Mesendoderm (in vitro differentiated cells): Measurements from ENCODE around the gene GPR22.

Experiments
- DNase-seq: peaks from one replicate; pipeline ENCODE4 v3.0.0; 2013
- H2AK5ac ChIP-seq: 2 replicates; pipeline ENCODE4 v1.6.1; 2013; ENCODE audit warnings: low read length, inconsistent platforms
- H2BK120ac ChIP-seq: 2 replicates; pipeline ENCODE4 v1.6.1; 2013; ENCODE audit warnings: low read depth, mild to moderate bottlenecking, low read length, moderate library complexity, mixed read lengths
- H2BK15ac ChIP-seq: replicated peaks from 2 replicates; pipeline ENCODE4 v1.6.1; 2013; ENCODE audit warnings: low read depth, mild to moderate bottlenecking, moderate library complexity
- H2BK5ac ChIP-seq: 2 replicates; pipeline ENCODE4 v1.6.1; 2013; ENCODE audit warnings: low read length, inconsistent platforms
- H3K18ac ChIP-seq: 2 replicates; pipeline ENCODE4 v1.6.1; 2013; ENCODE audit warnings: mild to moderate bottlenecking, low read length, mixed read lengths
- H3K23ac ChIP-seq: one replicate; pipeline ENCODE4 v1.6.1; 2013; ENCODE audit warnings: low read length
- H3K27ac ChIP-seq: 2 replicates; pipeline ENCODE4 v1.5.1; 2013; ENCODE audit warnings: low read depth, mild to moderate bottlenecking, inconsistent platforms, low read length, moderate library complexity
- H3K27me3 ChIP-seq: 2 replicates; pipeline ENCODE4 v1.6.1; 2013; ENCODE audit warnings: low read length, control low read depth, mild to moderate bottlenecking, inconsistent platforms; ENCODE audit not compliant: insufficient read depth, poor library complexity
- H3K36me3 ChIP-seq: 2 replicates; pipeline ENCODE4 v1.6.1; 2013; ENCODE audit warnings: low read length, inconsistent platforms; ENCODE audit not compliant: control insufficient read depth, insufficient read depth
- H3K4ac ChIP-seq: one replicate; pipeline ENCODE4 v1.6.1; 2013; ENCODE audit warnings: low read depth, mild to moderate bottlenecking, low read length, moderate library complexity
- H3K4me1 ChIP-seq: 2 replicates; pipeline ENCODE4 v1.6.1; 2013; ENCODE audit warnings: low read depth, low read length, inconsistent platforms; ENCODE audit not compliant: control insufficient read depth
- H3K4me2 ChIP-seq: 2 replicates; pipeline ENCODE4 v1.6.1; 2013; ENCODE audit warnings: low read length
- H3K4me3 ChIP-seq: 2 replicates; pipeline ENCODE4 v1.5.1; 2013; ENCODE audit warnings: mild to moderate bottlenecking, low read length
- H3K56ac ChIP-seq: one replicate; pipeline ENCODE4 v1.6.1; 2013; ENCODE audit warnings: low read length
- H3K79me1 ChIP-seq: 2 replicates; pipeline ENCODE4 v1.6.1; 2013; ENCODE audit warnings: low read length, inconsistent platforms
- H3K79me2 ChIP-seq: 2 replicates; pipeline ENCODE4 v1.6.1; 2013; ENCODE audit warnings: mild to moderate bottlenecking, low read length; ENCODE audit not compliant: control insufficient read depth, insufficient read depth
- H3K9ac ChIP-seq: 2 replicates; pipeline ENCODE4 v1.6.1; 2013; ENCODE audit warnings: low read length, inconsistent platforms
- H4K5ac ChIP-seq: one replicate; pipeline ENCODE4 v1.6.1; 2013; ENCODE audit warnings: low read length
- H4K8ac ChIP-seq: one replicate; pipeline ENCODE4 v1.6.1; 2013; ENCODE audit warnings: low read depth, mild to moderate bottlenecking, control low read depth, low read length, moderate library complexity
- WGBS: extraction: QIAGEN DNeasy Blood & Tissue Kit; methylation state at CpG from one replicate; pipeline ENCODE4 v1.1.7; 2013; ENCODE audit warnings: low lambda C conversion rate, missing lambda C conversion rate; ENCODE audit not compliant: insufficient coverage; ENCODE audit errors: extremely low coverage; 5-methylcytosine and 5-hydroxymethylcytosine counted together

The GPR22 gene

GRCh38 chr7:107439025-107439424 lies 30.8 kb upstream of the GPR22 start:
- Histone ChIP-seq H3K4me2 (no peak overlapping the region), H4K5ac (no peak overlapping the region), H3K18ac (no peak overlapping the region), H3K23ac (no peak overlapping the region), H2BK15ac (no peak overlapping the region), H3K79me1 (no peaks in the 10 kb centered on the region), H3K56ac (no peak overlapping the region), H3K36me3 (no peaks in the 10 kb centered on the region), H2AK5ac (no peak overlapping the region), H2BK5ac (no peak overlapping the region), H3K79me2 (no peaks in the 10 kb centered on the region), H2BK120ac (no peak overlapping the region), H3K4ac (no peak overlapping the region), H3K27me3 (no peaks in the 10 kb centered on the region), H3K4me1 (no peaks in the 10 kb centered on the region), H3K4me3 (no peak overlapping the region), H3K27ac (no peak overlapping the region), H4K8ac (no peak overlapping the region), H3K9ac (no peak overlapping the region)
- no CpG with 5 or more reads among the region's 5 CpGs for WGBS
- no peak for DNase-seq

GRCh38 chr7:107441581-107442422 lies 28.1 kb upstream of the GPR22 start:
- Histone ChIP-seq H3K9ac (no peak overlapping the region), H4K8ac (no peak overlapping the region), H3K27ac (no peak overlapping the region), H3K36me3 (no peaks in the 10 kb centered on the region), H2BK120ac (no peak overlapping the region), H3K4me1 (no peaks in the 10 kb centered on the region), H3K79me2 (no peaks in the 10 kb centered on the region), H3K79me1 (no peaks in the 10 kb centered on the region), H2BK15ac (no peak overlapping the region), H3K27me3 (no peaks in the 10 kb centered on the region), H3K4ac (no peak overlapping the region), H2BK5ac (no peak overlapping the region), H3K23ac (no peak overlapping the region), H3K18ac (no peak overlapping the region), H3K56ac (no peak overlapping the region), H2AK5ac (no peak overlapping the region), H3K4me3 (no peak overlapping the region), H4K5ac (no peak overlapping the region), H3K4me2 (no peak overlapping the region)
- DNase-seq, result no peak

- Histone ChIP-seq H3K4me2 (no peak overlapping the region), H3K18ac (no peak overlapping the region), H3K4ac (no peak overlapping the region), H3K56ac (no peak overlapping the region), H3K79me1 (no peaks in the 10 kb centered on the region), H3K23ac (no peak overlapping the region), H2BK15ac (no peak overlapping the region), H2BK120ac (no peak overlapping the region), H3K36me3 (no peaks in the 10 kb centered on the region), H2BK5ac (no peak overlapping the region), H3K9ac (no peak overlapping the region), H3K27me3 (no peaks in the 10 kb centered on the region), H4K8ac (no peak overlapping the region), H3K79me2 (no peaks in the 10 kb centered on the region), H2AK5ac (no peak overlapping the region), H4K5ac (no peak overlapping the region), H3K27ac (no peak overlapping the region), H3K4me1 (no peaks in the 10 kb centered on the region), H3K4me3 (no peak overlapping the region)
- no CpG with 5 or more reads among the region's 1 CpG for WGBS
- no peak for DNase-seq
Measured at GRCh38 chr7:107442678-107443077, 27.2 kb upstream of the GPR22 start.

- Histone ChIP-seq H2BK15ac (no peak overlapping the region), H3K18ac (no peak overlapping the region), H3K4me1 (no peaks in the 10 kb centered on the region), H3K79me2 (no peaks in the 10 kb centered on the region), H3K23ac (no peak overlapping the region), H2BK120ac (no peak overlapping the region), H3K36me3 (no peaks in the 10 kb centered on the region), H3K9ac (no peak overlapping the region), H4K5ac (no peak overlapping the region), H3K4me3 (no peak overlapping the region), H2AK5ac (no peak overlapping the region), H3K27me3 (no peaks in the 10 kb centered on the region), H3K56ac (no peak overlapping the region), H3K79me1 (no peaks in the 10 kb centered on the region), H3K27ac (no peak overlapping the region), H2BK5ac (no peak overlapping the region), H4K8ac (no peak overlapping the region), H3K4me2 (no peak overlapping the region), H3K4ac (no peak overlapping the region)
- no peak for DNase-seq
- no CpG with 5 or more reads among the region's 1 CpG for WGBS
Measured at GRCh38 chr7:107446531-107446930, 23.3 kb upstream of the GPR22 start.

- Histone ChIP-seq H3K27ac (no peak overlapping the region), H3K79me2 (no peaks in the 10 kb centered on the region), H2AK5ac (no peak overlapping the region), H3K36me3 (no peaks in the 10 kb centered on the region), H4K8ac (no peak overlapping the region), H3K4ac (no peak overlapping the region), H3K56ac (no peak overlapping the region), H3K9ac (no peak overlapping the region), H3K27me3 (no peaks in the 10 kb centered on the region), H2BK120ac (no peak overlapping the region), H2BK15ac (no peak overlapping the region), H3K4me2 (no peak overlapping the region), H2BK5ac (no peak overlapping the region), H3K18ac (no peak overlapping the region), H3K79me1 (no peaks in the 10 kb centered on the region), H3K4me1 (no peaks in the 10 kb centered on the region), H3K23ac (no peak overlapping the region), H4K5ac (no peak overlapping the region), H3K4me3 (no peak overlapping the region)
- no peak for DNase-seq
- no CpG with 5 or more reads among the region's 1 CpG for WGBS
Measured at GRCh38 chr7:107446988-107447387, 22.9 kb upstream of the GPR22 start.

GRCh38 chr7:107450970-107451369 lies 18.9 kb upstream of the GPR22 start:
- Histone ChIP-seq H3K9ac (no peak overlapping the region), H3K36me3 (no peaks in the 10 kb centered on the region), H2BK120ac (no peak overlapping the region), H3K4me1 (no peaks in the 10 kb centered on the region), H2AK5ac (no peak overlapping the region), H2BK15ac (no peak overlapping the region), H2BK5ac (no peak overlapping the region), H3K4ac (no peak overlapping the region), H3K79me1 (no peaks in the 10 kb centered on the region), H3K23ac (no peak overlapping the region), H3K27me3 (no peaks in the 10 kb centered on the region), H4K5ac (no peak overlapping the region), H3K79me2 (no peaks in the 10 kb centered on the region), H3K18ac (no peak overlapping the region), H3K4me3 (no peak overlapping the region), H3K56ac (no peak overlapping the region), H4K8ac (no peak overlapping the region), H3K4me2 (no peak overlapping the region), H3K27ac (no peak overlapping the region)
- no CpG with 5 or more reads among the region's 1 CpG for WGBS
- DNase-seq, result no peak
